Measurements from ENCODE around the gene RAF1.

Gene RAF1

DNA sequence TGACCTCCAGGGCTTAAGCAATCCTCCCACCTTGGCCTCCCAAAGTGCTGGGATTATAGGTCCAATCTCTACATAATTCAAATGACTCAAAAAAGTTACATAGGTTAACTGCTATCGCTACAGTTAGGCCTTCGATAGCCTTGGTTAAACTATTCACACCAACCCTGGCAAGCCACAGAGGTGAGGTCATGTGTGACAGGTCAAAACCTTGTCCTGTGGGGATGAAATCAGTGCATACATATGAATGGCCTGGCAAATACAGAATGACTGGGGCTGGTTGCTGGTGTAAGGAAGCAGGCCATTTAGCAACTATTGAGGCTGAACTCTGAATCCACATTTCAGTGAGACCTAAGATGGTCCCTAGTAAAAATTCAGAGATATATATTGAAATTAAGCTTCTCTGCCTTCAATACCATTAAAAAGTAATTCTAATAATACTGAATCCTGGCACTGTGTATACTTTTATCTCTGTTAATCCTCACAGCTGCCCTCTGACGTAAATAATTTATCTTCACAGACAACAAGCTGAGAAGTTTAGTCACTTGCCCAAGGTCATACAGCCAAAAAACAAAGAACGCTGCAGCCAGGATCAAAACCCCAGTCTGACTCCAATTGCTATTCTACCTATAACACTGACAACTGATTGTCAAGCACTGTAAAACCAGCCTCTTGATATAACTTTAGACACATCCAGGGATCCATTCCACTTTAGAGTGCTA, 71.8 kb downstream of the RAF1 start:
- POLR2A ChIA-PET = no interaction called here
- DNase-seq (ENCODE audit: extremely low spot score) = no peak
- CTCF ChIA-PET = no interaction called here
- TF ChIP-seq HDGF (IDR thresholded peaks at IDR 0.05; ENCODE audit: borderline replicate concordance) = no peak
- TF ChIP-seq SUZ12 (IDR thresholded peaks at IDR 0.05) = no peak
- TF ChIP-seq L3MBTL2 (conservative IDR thresholded peaks at IDR 0.05) = no peak
- TF ChIP-seq ARNT (IDR thresholded peaks at IDR 0.05) = no peak
- TF ChIP-seq, protein P1, sequence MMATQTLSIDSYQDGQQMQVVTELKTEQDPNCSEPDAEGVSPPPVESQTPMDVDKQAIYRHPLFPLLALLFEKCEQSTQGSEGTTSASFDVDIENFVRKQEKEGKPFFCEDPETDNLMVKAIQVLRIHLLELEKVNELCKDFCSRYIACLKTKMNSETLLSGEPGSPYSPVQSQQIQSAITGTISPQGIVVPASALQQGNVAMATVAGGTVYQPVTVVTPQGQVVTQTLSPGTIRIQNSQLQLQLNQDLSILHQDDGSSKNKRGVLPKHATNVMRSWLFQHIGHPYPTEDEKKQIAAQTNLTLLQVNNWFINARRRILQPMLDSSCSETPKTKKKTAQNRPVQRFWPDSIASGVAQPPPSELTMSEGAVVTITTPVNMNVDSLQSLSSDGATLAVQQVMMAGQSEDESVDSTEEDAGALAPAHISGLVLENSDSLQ (IDR thresholded peaks at IDR 0.05) = no peak
- no peak for TF ChIP-seq BHLHE40 (IDR thresholded peaks at IDR 0.05; ENCODE audit: borderline replicate concordance)
- no peak for TF ChIP-seq NFRKB (IDR thresholded peaks at IDR 0.05)
- no peak for TF ChIP-seq TARDBP (IDR thresholded peaks at IDR 0.05)
- TF ChIP-seq SP1 (IDR thresholded peaks at IDR 0.05) = no peak

GRCh38 chr3:12591456-12591855, 72.5 kb downstream of the RAF1 start:
- no peak for DNase-seq (ENCODE audit: extremely low spot score)
- no peak for TF ChIP-seq ARNT (IDR thresholded peaks at IDR 0.05)
- TF ChIP-seq BHLHE40 (IDR thresholded peaks at IDR 0.05; ENCODE audit: borderline replicate concordance) = no peak
- TF ChIP-seq FOXA1 (IDR thresholded peaks at IDR 0.05) = no peak
- TF ChIP-seq HDGF (IDR thresholded peaks at IDR 0.05; ENCODE audit: borderline replicate concordance) = no peak
- TF ChIP-seq L3MBTL2 (conservative IDR thresholded peaks at IDR 0.05) = no peak
- no peak for TF ChIP-seq TARDBP (IDR thresholded peaks at IDR 0.05)
- TF ChIP-seq, protein P1 (IDR thresholded peaks at IDR 0.05) = no peak
- TF ChIP-seq ELF4 (IDR thresholded peaks at IDR 0.05) = no peak
- TF ChIP-seq FOXK2 (IDR thresholded peaks at IDR 0.05) = no peak
- TF ChIP-seq CTBP1 (IDR thresholded peaks at IDR 0.05; ENCODE audit: borderline replicate concordance) = no peak
- no peak for TF ChIP-seq SUZ12 (IDR thresholded peaks at IDR 0.05)
- ChIA-PET CTCF (no interaction called here), POLR2A (no interaction called here)

- TF ChIP-seq SUZ12 (IDR thresholded peaks at IDR 0.05) (no peak), FOXM1 (IDR thresholded peaks at IDR 0.05; ENCODE audit: borderline replicate concordance) (no peak), SP1 (IDR thresholded peaks at IDR 0.05) (no peak), BHLHE40 (IDR thresholded peaks at IDR 0.05; ENCODE audit: borderline replicate concordance) (no peak), L3MBTL2 (conservative IDR thresholded peaks at IDR 0.05) (no peak), CTBP1 (IDR thresholded peaks at IDR 0.05; ENCODE audit: borderline replicate concordance) (no peak), HDGF (IDR thresholded peaks at IDR 0.05; ENCODE audit: borderline replicate concordance) (no peak), ELF4 (IDR thresholded peaks at IDR 0.05) (no peak), ARNT (IDR thresholded peaks at IDR 0.05) (no peak)
Measured at GRCh38 chr3:12590096-12590495, 73.8 kb downstream of the RAF1 start.

GRCh38 chr3:12588039-12589009, 75.6 kb downstream of the RAF1 start:
- TF ChIP-seq CTBP1 (IDR thresholded peaks at IDR 0.05; ENCODE audit: borderline replicate concordance) (no peak), SP1 (IDR thresholded peaks at IDR 0.05) (no peak), NFRKB (IDR thresholded peaks at IDR 0.05) (no peak), TARDBP (IDR thresholded peaks at IDR 0.05) (no peak), FOXA1 (IDR thresholded peaks at IDR 0.05) (no peak), FOXM1 (IDR thresholded peaks at IDR 0.05; ENCODE audit: borderline replicate concordance) (no peak), LEF1 (IDR thresholded peaks at IDR 0.05; ENCODE audit: borderline replicate concordance) (no peak), ARNT (IDR thresholded peaks at IDR 0.05) (no peak), SUZ12 (IDR thresholded peaks at IDR 0.05) (no peak), HDGF (IDR thresholded peaks at IDR 0.05; ENCODE audit: borderline replicate concordance) (no peak), ELF4 (IDR thresholded peaks at IDR 0.05) (no peak), FOXK2 (IDR thresholded peaks at IDR 0.05) (no peak)
- ChIA-PET CTCF (no interaction called here), POLR2A (no interaction called here)
- no peak for DNase-seq (ENCODE audit: extremely low spot score)

More at GRCh38 chr3:12590096-12590495, 73.8 kb downstream of the RAF1 start:
- DNase-seq (ENCODE audit: extremely low spot score) = no peak
- POLR2A ChIA-PET = no interaction called here
- CTCF ChIA-PET = no interaction called here

DNA sequence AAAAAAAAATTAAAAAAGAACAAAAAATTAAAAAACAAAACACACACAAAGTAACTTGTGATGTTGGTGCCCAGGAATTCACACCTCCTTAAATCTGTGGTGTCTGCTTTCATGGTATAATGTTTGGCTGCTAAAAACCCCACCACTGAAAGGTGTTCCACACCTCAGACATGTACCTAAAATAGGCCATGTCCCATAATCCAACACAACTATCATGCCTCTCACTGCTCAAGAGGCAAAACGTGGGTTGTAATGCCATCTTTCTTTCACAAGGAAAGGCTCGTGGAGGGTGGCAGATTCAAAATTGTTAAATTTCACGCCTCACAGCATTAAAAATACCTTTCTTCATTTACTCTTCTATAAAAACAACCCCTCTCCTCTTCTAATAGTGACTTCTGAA, 77.5 kb downstream of the RAF1 start:
- CTCF ChIA-PET = no interaction called here
- TF ChIP-seq CTBP1 (IDR thresholded peaks at IDR 0.05; ENCODE audit: borderline replicate concordance) (no peak), ARNT (IDR thresholded peaks at IDR 0.05) (no peak), LEF1 (IDR thresholded peaks at IDR 0.05; ENCODE audit: borderline replicate concordance) (no peak), ELF4 (IDR thresholded peaks at IDR 0.05) (no peak), HDGF (IDR thresholded peaks at IDR 0.05; ENCODE audit: borderline replicate concordance) (no peak), SUZ12 (IDR thresholded peaks at IDR 0.05) (no peak), ZNF384 (IDR thresholded peaks at IDR 0.05) (no peak), L3MBTL2 (conservative IDR thresholded peaks at IDR 0.05) (no peak), BHLHE40 (IDR thresholded peaks at IDR 0.05; ENCODE audit: borderline replicate concordance) (no peak), NFRKB (IDR thresholded peaks at IDR 0.05) (no peak), FOXA1 (IDR thresholded peaks at IDR 0.05) (no peak), SP1 (IDR thresholded peaks at IDR 0.05) (no peak), FOXM1 (IDR thresholded peaks at IDR 0.05; ENCODE audit: borderline replicate concordance) (no peak), TARDBP (IDR thresholded peaks at IDR 0.05) (no peak), FOXK2 (IDR thresholded peaks at IDR 0.05) (no peak)
- TF ChIP-seq, protein P1 (IDR thresholded peaks at IDR 0.05) = no peak
- DNase-seq (ENCODE audit: extremely low spot score) = no peak
- POLR2A ChIA-PET = interaction anchor here (1.0 kb wide), 1 partner anchor 77 kb away, joined by 4 read pairs; the partner anchor contains the start of gene RAF1

Data from HEK293T (cell line).